GM23338 (cell line): ENCODE data around the gene BCKDK. TPM values are rescaled to one million over a fixed set of nuclear protein-coding genes. Genes with fewer than 3 reads are reported as not detected.
A peak's percentile ranks its signal among the peaks of the same experiment; 100 is the strongest.

Experiments
- ATAC-seq: fragments of 200-7000 bp; cut with Tn5 transposase; 3 replicates; pipeline ENCODE4 v1.9.1; 2020
- DNase-seq: peaks from one replicate; pipeline ENCODE4 v3.0.0-alpha.2; 2015; ENCODE audit warnings: low spot score
- H2AFZ ChIP-seq: fragments of 200-600 bp; sonication (generic); 2 replicates; pipeline ENCODE4 v1.8.0; 2016; ENCODE audit warnings: antibody characterized with exemption, mild to moderate bottlenecking, moderate library complexity
- H3F3A ChIP-seq: fragments of 200-600 bp; sonication (generic); replicated peaks from 2 replicates; pipeline ENCODE4 v1.8.0; 2017; ENCODE audit warnings: antibody characterized with exemption, mixed run types, low read depth
- H3K27ac ChIP-seq: fragments of 200-600 bp; sonication (generic); 2 replicates; pipeline ENCODE4 v1.6.1; 2016; ENCODE audit warnings: low read depth
- H3K27me3 ChIP-seq: fragments of 200-600 bp; sonication (generic); 2 replicates; pipeline ENCODE4 v1.8.0; 2016; ENCODE audit warnings: mild to moderate bottlenecking, mixed run types, moderate library complexity; ENCODE audit not compliant: insufficient read depth
- H3K36me3 ChIP-seq: fragments of 200-600 bp; sonication (generic); 2 replicates; pipeline ENCODE4 v1.8.0; 2016; ENCODE audit warnings: mild to moderate bottlenecking; ENCODE audit not compliant: insufficient read depth
- H3K4me1 ChIP-seq: fragments of 200-600 bp; sonication (generic); 2 replicates; pipeline ENCODE4 v1.8.0; 2016; ENCODE audit warnings: mild to moderate bottlenecking, moderate library complexity; ENCODE audit not compliant: insufficient read depth
- H3K4me2 ChIP-seq: fragments of 200-600 bp; sonication (generic); 2 replicates; pipeline ENCODE4 v1.7.1; 2017; ENCODE audit warnings: mixed run types
- H3K4me3 ChIP-seq: fragments of 200-600 bp; sonication (generic); 2 replicates; pipeline ENCODE4 v1.6.1; 2016; ENCODE audit warnings: mixed run types
- H3K79me2 ChIP-seq: fragments of 200-600 bp; sonication (generic); replicated peaks from 2 replicates; pipeline ENCODE4 v1.8.0; 2017; ENCODE audit warnings: mild to moderate bottlenecking; ENCODE audit not compliant: insufficient read depth
- H3K9me2 ChIP-seq: fragments of 200-600 bp; sonication (generic); 2 replicates; pipeline ENCODE4 v1.8.0; 2017; ENCODE audit not compliant: insufficient read depth
- H4K20me1 ChIP-seq: fragments of 200-600 bp; sonication (generic); replicated peaks from 2 replicates; pipeline ENCODE4 v1.8.0; 2017; ENCODE audit warnings: mild to moderate bottlenecking; ENCODE audit not compliant: insufficient read depth
- H3K27ac Mint-ChIP-seq: 2 replicates; pipeline ENCODE4 v1.8.0; 2020; ENCODE audit warnings: inconsistent platforms, mild to moderate bottlenecking, moderate library complexity, mixed read lengths
- H3K27me3 Mint-ChIP-seq: 3 replicates; pipeline ENCODE4 v1.8.0; 2022; ENCODE audit warnings: low read depth, mild to moderate bottlenecking, moderate library complexity, mixed read lengths, inconsistent platforms; ENCODE audit not compliant: insufficient read depth, poor library complexity
- H3K36me3 Mint-ChIP-seq: 3 replicates; pipeline ENCODE4 v1.8.0; 2021; ENCODE audit warnings: low read depth, mild to moderate bottlenecking, inconsistent platforms, moderate library complexity, mixed read lengths
- H3K4me1 Mint-ChIP-seq: 3 replicates; pipeline ENCODE4 v1.8.0; 2020; ENCODE audit warnings: mild to moderate bottlenecking, inconsistent platforms, mixed read lengths
- H3K4me3 Mint-ChIP-seq: 3 replicates; pipeline ENCODE4 v1.8.0; 2021; ENCODE audit warnings: moderate library complexity, mild to moderate bottlenecking, inconsistent platforms, mixed read lengths
- H3K9me3 Mint-ChIP-seq: 3 replicates; pipeline ENCODE4 v1.8.0; 2020; ENCODE audit warnings: moderate library complexity, mild to moderate bottlenecking, inconsistent platforms, mixed read lengths
- CREB1 ChIP-seq: fragments of 250-450 bp; sonication (Bioruptor Pico); IDR thresholded peaks from 2 replicates; pipeline ENCODE4 v1.5.0; 2020; ENCODE audit warnings: low read depth, mild to moderate bottlenecking, moderate library complexity
- JUNB ChIP-seq: IDR thresholded peaks from one replicate; pipeline ENCODE4 v1.6.1; 2016; ENCODE audit warnings: antibody characterized with exemption; ENCODE audit not compliant: unreplicated experiment
- NANOG ChIP-seq: IDR thresholded peaks from 2 replicates; pipeline ENCODE4 v1.6.1; 2016; ENCODE audit warnings: antibody characterized with exemption, borderline replicate concordance
- POLR2AphosphoS5 ChIP-seq: IDR thresholded peaks from 2 replicates; pipeline ENCODE4 v1.6.1; 2016; ENCODE audit warnings: antibody characterized with exemption, low read depth
- REST ChIP-seq: IDR thresholded peaks from one replicate; pipeline ENCODE4 v1.6.1; 2018; ENCODE audit warnings: antibody characterized with exemption; ENCODE audit not compliant: unreplicated experiment
- STAT1 ChIP-seq: IDR thresholded peaks from one replicate; pipeline ENCODE4 v1.6.1; 2016; ENCODE audit warnings: antibody characterized with exemption; ENCODE audit not compliant: unreplicated experiment
- polyA plus RNA-seq: library from polyadenylated mRNA; unstranded; fragments of >200 nt; fragmentation: Nextera tagmentation; extraction: Ambion mirVana; gene quantifications from 2 replicates; pipeline ENCODE4 v1.2.1, GENCODE V29; 2016
- total RNA-seq: library from RNA; depleted of rRNA; stranded (reverse); fragments of >200 nt; shearing (Covaris generic); gene quantifications from 2 replicates; pipeline ENCODE4 v1.2.3, GENCODE V29; 2014
- TF ChIP-seq, protein P1 (sequence below): fragments of 250-450 bp; sonication (Bioruptor Pico); IDR thresholded peaks from 2 replicates; pipeline ENCODE4 v1.5.0; 2020; ENCODE audit warnings: mild to moderate bottlenecking, moderate library complexity

Gene BCKDK
- total and polyA plus RNA-seq, 2 experiments from 2014 or later, result 36.1 to 58.9 TPM

GRCh38 chr16:31147574-31147973 is 39.4 kb downstream of the BCKDK start:
- Mint-ChIP-seq H3K36me3 (no peaks in the 10 kb centered on the region; the same call in 2 of the 3 replicates), H3K4me1 (peaks cover 20% of the 10 kb centered on the region)
- no peak for ATAC-seq

GRCh38 chr16:31148281-31148728 is 40.1 kb downstream of the BCKDK start:
- peak; percentile 78 for DNase-seq
- Histone ChIP-seq H3K4me3 (peak overlapping the region; percentile 70), H3K4me1 (peaks cover 14% of the 10 kb centered on the region), H3K9me2 (no peaks in the 10 kb centered on the region), H3K4me2 (peak overlapping the region; percentile 86), H3K27me3 (peaks cover 38% of the 10 kb centered on the region), H3F3A (0 out of 2 replicates have a peak, but pooled peaks cover 11% of the 10 kb centered on the region), H3K79me2 (no peaks in the 10 kb centered on the region), H2AFZ (peak overlapping the region; percentile 99), H4K20me1 (no peaks in the 10 kb centered on the region), H3K27ac (no peak overlapping the region), H3K36me3 (no peaks in the 10 kb centered on the region; the same call in 1 of the 2 replicates)
- Mint-ChIP-seq H3K4me3 (peak overlapping the region; percentile 68), H3K4me1 (peaks cover 20% of the 10 kb centered on the region), H3K9me3 (no peaks in the 10 kb centered on the region; the same call in 2 of the 3 replicates), H3K27me3 (peaks cover 33% of the 10 kb centered on the region), H3K36me3 (no peaks in the 10 kb centered on the region; the same call in 2 of the 3 replicates), H3K27ac (no peak overlapping the region)
- peak; percentile 82 for ATAC-seq
- TF ChIP-seq CREB1 (CRISPR knock-in tag) (no peak), NANOG (no peak), JUNB (no peak), STAT1 (no peak), POLR2AphosphoS5 (peak; percentile 81)
- TF ChIP-seq, protein P1, sequence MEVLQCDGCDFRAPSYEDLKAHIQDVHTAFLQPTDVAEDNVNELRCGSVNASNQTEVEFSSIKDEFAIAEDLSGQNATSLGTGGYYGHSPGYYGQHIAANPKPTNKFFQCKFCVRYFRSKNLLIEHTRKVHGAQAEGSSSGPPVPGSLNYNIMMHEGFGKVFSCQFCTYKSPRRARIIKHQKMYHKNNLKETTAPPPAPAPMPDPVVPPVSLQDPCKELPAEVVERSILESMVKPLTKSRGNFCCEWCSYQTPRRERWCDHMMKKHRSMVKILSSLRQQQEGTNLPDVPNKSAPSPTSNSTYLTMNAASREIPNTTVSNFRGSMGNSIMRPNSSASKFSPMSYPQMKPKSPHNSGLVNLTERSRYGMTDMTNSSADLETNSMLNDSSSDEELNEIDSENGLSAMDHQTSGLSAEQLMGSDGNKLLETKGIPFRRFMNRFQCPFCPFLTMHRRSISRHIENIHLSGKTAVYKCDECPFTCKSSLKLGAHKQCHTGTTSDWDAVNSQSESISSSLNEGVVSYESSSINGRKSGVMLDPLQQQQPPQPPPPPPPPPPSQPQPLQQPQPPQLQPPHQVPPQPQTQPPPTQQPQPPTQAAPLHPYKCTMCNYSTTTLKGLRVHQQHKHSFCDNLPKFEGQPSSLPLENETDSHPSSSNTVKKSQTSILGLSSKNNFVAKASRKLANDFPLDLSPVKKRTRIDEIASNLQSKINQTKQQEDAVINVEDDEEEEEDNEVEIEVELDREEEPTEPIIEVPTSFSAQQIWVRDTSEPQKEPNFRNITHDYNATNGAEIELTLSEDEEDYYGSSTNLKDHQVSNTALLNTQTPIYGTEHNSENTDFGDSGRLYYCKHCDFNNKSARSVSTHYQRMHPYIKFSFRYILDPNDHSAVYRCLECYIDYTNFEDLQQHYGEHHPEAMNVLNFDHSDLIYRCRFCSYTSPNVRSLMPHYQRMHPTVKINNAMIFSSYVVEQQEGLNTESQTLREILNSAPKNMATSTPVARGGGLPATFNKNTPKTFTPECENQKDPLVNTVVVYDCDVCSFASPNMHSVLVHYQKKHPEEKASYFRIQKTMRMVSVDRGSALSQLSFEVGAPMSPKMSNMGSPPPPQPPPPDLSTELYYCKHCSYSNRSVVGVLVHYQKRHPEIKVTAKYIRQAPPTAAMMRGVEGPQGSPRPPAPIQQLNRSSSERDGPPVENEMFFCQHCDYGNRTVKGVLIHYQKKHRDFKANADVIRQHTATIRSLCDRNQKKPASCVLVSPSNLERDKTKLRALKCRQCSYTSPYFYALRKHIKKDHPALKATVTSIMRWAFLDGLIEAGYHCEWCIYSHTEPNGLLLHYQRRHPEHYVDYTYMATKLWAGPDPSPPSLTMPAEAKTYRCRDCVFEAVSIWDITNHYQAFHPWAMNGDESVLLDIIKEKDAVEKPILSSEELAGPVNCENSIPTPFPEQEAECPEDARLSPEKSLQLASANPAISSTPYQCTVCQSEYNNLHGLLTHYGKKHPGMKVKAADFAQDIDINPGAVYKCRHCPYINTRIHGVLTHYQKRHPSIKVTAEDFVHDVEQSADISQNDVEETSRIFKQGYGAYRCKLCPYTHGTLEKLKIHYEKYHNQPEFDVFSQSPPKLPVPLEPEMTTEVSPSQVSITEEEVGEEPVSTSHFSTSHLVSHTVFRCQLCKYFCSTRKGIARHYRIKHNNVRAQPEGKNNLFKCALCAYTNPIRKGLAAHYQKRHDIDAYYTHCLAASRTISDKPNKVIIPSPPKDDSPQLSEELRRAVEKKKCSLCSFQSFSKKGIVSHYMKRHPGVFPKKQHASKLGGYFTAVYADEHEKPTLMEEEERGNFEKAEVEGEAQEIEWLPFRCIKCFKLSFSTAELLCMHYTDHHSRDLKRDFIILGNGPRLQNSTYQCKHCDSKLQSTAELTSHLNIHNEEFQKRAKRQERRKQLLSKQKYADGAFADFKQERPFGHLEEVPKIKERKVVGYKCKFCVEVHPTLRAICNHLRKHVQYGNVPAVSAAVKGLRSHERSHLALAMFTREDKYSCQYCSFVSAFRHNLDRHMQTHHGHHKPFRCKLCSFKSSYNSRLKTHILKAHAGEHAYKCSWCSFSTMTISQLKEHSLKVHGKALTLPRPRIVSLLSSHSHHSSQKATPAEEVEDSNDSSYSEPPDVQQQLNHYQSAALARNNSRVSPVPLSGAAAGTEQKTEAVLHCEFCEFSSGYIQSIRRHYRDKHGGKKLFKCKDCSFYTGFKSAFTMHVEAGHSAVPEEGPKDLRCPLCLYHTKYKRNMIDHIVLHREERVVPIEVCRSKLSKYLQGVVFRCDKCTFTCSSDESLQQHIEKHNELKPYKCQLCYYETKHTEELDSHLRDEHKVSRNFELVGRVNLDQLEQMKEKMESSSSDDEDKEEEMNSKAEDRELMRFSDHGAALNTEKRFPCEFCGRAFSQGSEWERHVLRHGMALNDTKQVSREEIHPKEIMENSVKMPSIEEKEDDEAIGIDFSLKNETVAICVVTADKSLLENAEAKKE (CRISPR knock-in tag), result no peak

More at GRCh38 chr16:31147574-31147973, 39.4 kb downstream of the BCKDK start:
- Histone ChIP-seq H3K79me2 (no peaks in the 10 kb centered on the region), H3K4me3 (peak overlapping the region; percentile 70), H3K36me3 (no peaks in the 10 kb centered on the region; the same call in 1 of the 2 replicates), H3K27me3 (peaks cover 45% of the 10 kb centered on the region), H3K4me2 (peak overlapping the region; percentile 86), H3K4me1 (peaks cover 14% of the 10 kb centered on the region), H4K20me1 (no peaks in the 10 kb centered on the region), H3K27ac (no peak overlapping the region), H3K9me2 (no peaks in the 10 kb centered on the region), H3F3A (0 out of 2 replicates have a peak, but pooled peaks cover 11% of the 10 kb centered on the region), H2AFZ (peak overlapping the region; percentile 99)
- Mint-ChIP-seq H3K9me3 (no peaks in the 10 kb centered on the region; the same call in 2 of the 3 replicates), H3K27me3 (peaks cover 34% of the 10 kb centered on the region), H3K4me3 (peak overlapping the region; percentile 68; the same call in 2 of the 3 replicates), H3K27ac (no peak overlapping the region)
- TF ChIP-seq JUNB, result no peak
- no peak for TF ChIP-seq NANOG
- TF ChIP-seq REST, result no peak
- no peak for DNase-seq
